K562 (cell line): ENCODE measurements around the gene SLC35G2. TPM values are rescaled to one million over a fixed set of nuclear protein-coding genes. Genes with fewer than 3 reads are reported as not detected.
A peak's percentile ranks its signal among the peaks of the same experiment; 100 is the strongest.

ENCODE experiments used
- ATAC-seq: fragments of 200-7000 bp; cut with Tn5 transposase; 3 replicates; pipeline ENCODE4 v1.9.1; 2020; ENCODE audit warnings: moderate library complexity
- BruUV-seq: library from RNA; stranded (reverse); fragments of 400-500 nt; replicated peaks from 2 replicates; lab custom pipeline; 2021; lab: Mats Ljungman, UMichigan
- CTCF ChIA-PET: fragments of 300-600 bp; formaldehyde crosslinking; extraction: SDS; loops from one replicate; lab custom pipeline; 2021; ENCODE audit warnings: low intra/inter-chr PET ratio; lab: Yijun Ruan, JAX
- POLR2A ChIA-PET: fragments of 300-600, 350-650 bp; sonication (Branson Sonifier 250); formaldehyde crosslinking; extraction: SDS; loops from one replicate; lab custom pipeline; 2021; ENCODE audit warnings: antibody characterized with exemption, inconsistent platforms; lab: Yijun Ruan, JAX
- DNase-seq, 4 experiments: peaks; one replicate each; pipeline versions ENCODE4 v3.0.0 to v3.0.0-alpha.2; 2011 to 2018; ENCODE audit warnings: low spot score in 3 of 4, mixed read lengths in 3 of 4; ENCODE audit errors: extremely low read depth in 1 of 4
- FAIRE-seq: peaks from 2 replicates; lab custom pipeline; 2011; peaks lifted over from hg19 to GRCh38; lab: Jason Lieb, UNC
- H2AFZ ChIP-seq: 2 replicates; pipeline ENCODE4 v1.6.0; 2011; ENCODE audit warnings: low read depth, low read length, control low read depth, inconsistent platforms
- H3K27ac ChIP-seq: fragments of 200-600 bp; 3 replicates; pipeline ENCODE4 v1.8.0; 2011; ENCODE audit warnings: low read depth, mild to moderate bottlenecking, control low read depth, inconsistent platforms, low read length, moderate library complexity, mixed read lengths; ENCODE audit errors: extremely low read depth
- H3K27me3 ChIP-seq, 2 experiments: fragments of 300-600 bp in 1 of 2; 2 replicates in 1 of 2; 3 replicates in 1 of 2; pipeline versions ENCODE4 v1.6.0 to v1.8.0; 2011; ENCODE audit warnings: inconsistent platforms in 2 of 2, low read length in 2 of 2, mild to moderate bottlenecking in 1 of 2, mixed read lengths in 1 of 2, moderate library complexity in 1 of 2; ENCODE audit not compliant: control insufficient read depth in 2 of 2, insufficient read depth in 2 of 2
- H3K36me3 ChIP-seq: fragments of 300-600 bp; 3 replicates; pipeline ENCODE4 v1.8.0; 2011; ENCODE audit warnings: mild to moderate bottlenecking, low read length, inconsistent platforms; ENCODE audit not compliant: control insufficient read depth, insufficient read depth
- H3K4me1 ChIP-seq, 2 experiments: fragments of 200-600 bp in 1 of 2; replicated peaks in 1 of 2; 2 replicates in 1 of 2; 3 replicates in 1 of 2; pipeline versions ENCODE4 v1.5.1 to v1.8.0; 2011; ENCODE audit warnings: inconsistent platforms in 2 of 2, low read length in 2 of 2, mild to moderate bottlenecking in 1 of 2, mixed read lengths in 1 of 2, moderate library complexity in 1 of 2; ENCODE audit not compliant: control insufficient read depth in 2 of 2, insufficient read depth in 2 of 2
- H3K4me2 ChIP-seq: 2 replicates; pipeline ENCODE4 v1.6.1; 2011; ENCODE audit warnings: low read length, control low read depth, inconsistent platforms, mixed read lengths; ENCODE audit not compliant: insufficient read depth
- H3K4me3 ChIP-seq: fragments of 200-600 bp; sonication (generic), shearing (Covaris generic); 2 replicates; pipeline ENCODE4 v1.5.1; 2016; ENCODE audit warnings: control low read depth, inconsistent platforms
- H3K79me2 ChIP-seq: fragments of 200-600 bp; 3 replicates; pipeline ENCODE4 v1.8.0; 2011; ENCODE audit warnings: low read length, inconsistent platforms; ENCODE audit not compliant: control insufficient read depth, insufficient read depth
- H3K9ac ChIP-seq, 2 experiments: 2 replicates each; pipeline versions ENCODE4 v1.6.0 to v1.6.1; 2011; ENCODE audit warnings: low read depth in 2 of 2, low read length in 2 of 2, control low read depth in 1 of 2, inconsistent platforms in 1 of 2, mild to moderate bottlenecking in 1 of 2, mixed read lengths in 1 of 2; ENCODE audit not compliant: insufficient read depth in 1 of 2
- H3K9me1 ChIP-seq: one replicate; pipeline ENCODE4 v1.6.0; 2011; ENCODE audit warnings: inconsistent platforms, mild to moderate bottlenecking, low read length, moderate library complexity; ENCODE audit not compliant: control insufficient read depth, insufficient read depth
- H3K9me3 ChIP-seq: replicated peaks from 2 replicates; pipeline ENCODE4 v1.5.1; 2011; ENCODE audit warnings: low read depth, low read length, inconsistent platforms; ENCODE audit not compliant: control insufficient read depth, insufficient read depth
- H4K20me1 ChIP-seq: replicated peaks from 2 replicates; pipeline ENCODE4 v1.6.1; 2011; ENCODE audit warnings: low read length, inconsistent platforms, mixed read lengths; ENCODE audit not compliant: control insufficient read depth, insufficient read depth
- ARHGAP35 ChIP-seq: fragments of 450-650 bp; IDR thresholded peaks from 2 replicates; pipeline ENCODE4 v1.6.1; 2018; ENCODE audit not compliant: partially characterized antibody
- CTCF ChIP-seq, 3 experiments: IDR thresholded peaks in 2 of 3; conservative IDR thresholded peaks in 1 of 3; 2 replicates each; pipeline ENCODE4 v1.5.1; 2011 to 2012; ENCODE audit warnings: low read length in 3 of 3, mild to moderate bottlenecking in 3 of 3, control low read depth in 2 of 3, improper control_type of control experiment in 1 of 3, inconsistent platforms in 1 of 3, low read depth in 1 of 3, mixed read lengths in 1 of 3, moderate library complexity in 1 of 3; ENCODE audit not compliant: insufficient read depth in 2 of 3
- FOXK2 ChIP-seq, 2 experiments: fragments of 450-650 bp; IDR thresholded peaks in 1 of 2; conservative IDR thresholded peaks in 1 of 2; 2 replicates each; pipeline ENCODE4 v1.6.1; 2016; ENCODE audit warnings: low read depth in 2 of 2, mild to moderate bottlenecking in 1 of 2
- NEUROD1 ChIP-seq: fragments of 150-350 bp; IDR thresholded peaks from 2 replicates; pipeline ENCODE4 v1.6.1; 2014; ENCODE audit warnings: borderline replicate concordance, low read length, low read depth; ENCODE audit not compliant: partially characterized antibody
- NFXL1 ChIP-seq: fragments of 450-650 bp; formaldehyde crosslinking; IDR thresholded peaks from 2 replicates; pipeline ENCODE4 v1.4.0; 2021; ENCODE audit warnings: mild to moderate bottlenecking
- SIN3A ChIP-seq, 2 experiments: fragments of 150-350 bp in 1 of 2; IDR thresholded peaks; 2 replicates each; pipeline ENCODE4 v1.6.1; 2011 to 2016; ENCODE audit warnings: borderline replicate concordance in 2 of 2, low read depth in 2 of 2, low read length in 2 of 2, mild to moderate bottlenecking in 2 of 2, moderate library complexity in 2 of 2; ENCODE audit not compliant: control insufficient read depth in 1 of 2
- TEAD4 ChIP-seq, 2 experiments: sonication (generic) in 1 of 2; formaldehyde crosslinking in 1 of 2; IDR thresholded peaks; 2 replicates each; pipeline versions ENCODE4 v1.6.1 to v1.8.0; 2012 to 2022; ENCODE audit warnings: borderline replicate concordance in 1 of 2, inconsistent platforms in 1 of 2, low read length in 1 of 2, mild to moderate bottlenecking in 1 of 2, missing genetic modification reagents in 1 of 2
- YBX1 ChIP-seq: fragments of 450-650 bp; IDR thresholded peaks from 2 replicates; pipeline ENCODE4 v1.7.1; 2016; ENCODE audit warnings: mild to moderate bottlenecking
- ZC3H4 ChIP-seq: sonication (generic); formaldehyde crosslinking; IDR thresholded peaks from 2 replicates; pipeline ENCODE4 v1.9.0; 2021; ENCODE audit warnings: missing genetic modification reagents, borderline replicate concordance
- ZNF311 ChIP-seq: fragments of 250-450 bp; sonication (Bioruptor Pico); IDR thresholded peaks from 2 replicates; pipeline ENCODE4 v1.4.0; 2020; ENCODE audit warnings: mild to moderate bottlenecking, moderate library complexity
- ZNF354B ChIP-seq: fragments of 250-450 bp; sonication (Bioruptor Pico); IDR thresholded peaks from 2 replicates; pipeline ENCODE4 v1.4.0; 2020
- ZNF76 ChIP-seq: fragments of 250-450 bp; sonication (Bioruptor Pico); IDR thresholded peaks from 2 replicates; pipeline ENCODE4 v1.4.0; 2020; ENCODE audit warnings: mild to moderate bottlenecking, moderate library complexity, borderline replicate concordance
- ZNF780A ChIP-seq: fragments of 250-450 bp; sonication (Bioruptor Pico); IDR thresholded peaks from 2 replicates; pipeline ENCODE4 v1.5.0; 2021; ENCODE audit warnings: mild to moderate bottlenecking
- WGBS: fragments of 100-300 bp; shearing (Covaris generic); methylation state at CpG from one replicate; pipeline ENCODE4 v1.1.6; 2016; ENCODE audit warnings: low coverage, mixed read lengths; ENCODE audit not compliant: insufficient coverage; ENCODE audit errors: missing lambda C conversion rate; 5-methylcytosine and 5-hydroxymethylcytosine counted together
- in situ Hi-C: fragments of 300-500 bp; cut with MboI; formaldehyde crosslinking; loops from 4 replicates; pipeline ENCODE4 v1.15.0; 2018; ENCODE audit warnings: inconsistent platforms, mixed read lengths
- intact Hi-C: fragments of 100-400 bp; cut with micrococcal nuclease; formaldehyde crosslinking; loops from 2 replicates; pipeline ENCODE4 v1.14.2; 2022
- polyA plus RNA-seq, 8 experiments: library from polyadenylated mRNA; depleted of rRNA in 4 of 8; stranded (reverse) in 5 of 8; unstranded in 3 of 8; fragments of >200 nt; fragmentation: Nextera tagmentation in 2 of 8; fragmentation: Illumina TruSeq in 1 of 8; extraction: Ambion mirVana in 2 of 8; extraction: Trizol in 1 of 8; gene quantifications; 2 replicates each; pipeline versions ENCODE4 v1.2.1 to v1.2.3, GENCODE V29; 2011 to 2014; ENCODE audit warnings: inconsistent platforms in 1 of 8, missing spikeins in 1 of 8
- total RNA-seq, 7 experiments: library from RNA; depleted of rRNA in 6 of 7; stranded (reverse); fragments of >200 nt in 6 of 7; fragmentation: Illumina TruSeq in 2 of 7; extraction: Trizol in 2 of 7; gene quantifications; 2 replicates each; pipeline versions ENCODE4 v1.2.1 to v1.2.3, GENCODE V29; 2011 to 2021; ENCODE audit warnings: low replicate concordance in 1 of 7
- TF ChIP-seq, protein P1 (sequence below): sonication (generic); formaldehyde crosslinking; IDR thresholded peaks from 2 replicates; pipeline ENCODE4 v1.8.0; 2022; ENCODE audit warnings: missing genetic modification reagents, mild to moderate bottlenecking, borderline replicate concordance
- TF ChIP-seq, protein P2 (sequence below): sonication (generic); formaldehyde crosslinking; IDR thresholded peaks from 2 replicates; pipeline ENCODE4 v1.9.0; 2022; ENCODE audit warnings: mild to moderate bottlenecking, missing genetic modification reagents

Gene SLC35G2
- total and polyA plus RNA-seq, 9 of the 15 experiments (the other 6 are each of a cell fraction or from before 2014, with no cell fraction given) = 2.6 to 5.9 (median 3.2) TPM

- Histone ChIP-seq H3K9me1 (no peaks in the 10 kb centered on the region), H3K4me3 (no peak overlapping the region), H3K9me3 (no peaks in the 10 kb centered on the region), H3K27me3 (no peaks in the 10 kb centered on the region), H2AFZ (0 out of 2 replicates have a peak overlapping the region, but pooled peaks have one; percentile 45), H3K4me1 (no peaks in the 10 kb centered on the region), H3K27ac (no peak overlapping the region), H3K4me2 (no peak overlapping the region), H3K9ac (no peak overlapping the region), H3K79me2 (no peaks in the 10 kb centered on the region), H3K36me3 (no peaks in the 10 kb centered on the region), H4K20me1 (no peaks in the 10 kb centered on the region)
- in situ Hi-C loops (no loop called here), intact Hi-C loops (no loop called here)
- ATAC-seq (no peak), DNase-seq (no peak), FAIRE-seq (no peak)
- WGBS = 3% methylated on average over 4 of the region's 4 CpGs
- ChIA-PET CTCF (no interaction called here), POLR2A (interaction anchor here (1.0 kb wide), 1 partner anchor 11 kb away, joined by 3 read pairs; no protein-coding TSS in a partner anchor)
- no TSS peak for BruUV-seq
- no peak for TF ChIP-seq NEUROD1
- no peak for TF ChIP-seq CTCF (IDR thresholded peaks at IDR 0.05 in 2 of 3, conservative IDR thresholded peaks at IDR 0.05 in 1 of 3; ENCODE audit: insufficient read depth in 2 of 3, low read depth in 1 of 3, low read length in 3 of 3)
- no peak for TF ChIP-seq SIN3A (IDR thresholded peaks at IDR 0.05; ENCODE audit: borderline replicate concordance in 2 of 2, control insufficient read depth in 1 of 2, low read depth in 2 of 2, low read length in 2 of 2)
- no peak for TF ChIP-seq NFXL1 (CRISPR knock-in tag)
- no peak for TF ChIP-seq TEAD4 (IDR thresholded peaks at IDR 0.05; ENCODE audit: low read length)
- TF ChIP-seq TEAD4 (CRISPR knock-in tag; IDR thresholded peaks at IDR 0.05; ENCODE audit: borderline replicate concordance) = no peak
- TF ChIP-seq YBX1 = no peak
- TF ChIP-seq ZC3H4 (CRISPR knock-in tag) = no peak
- no peak for TF ChIP-seq ZNF354B (CRISPR knock-in tag)
- TF ChIP-seq, protein P1, sequence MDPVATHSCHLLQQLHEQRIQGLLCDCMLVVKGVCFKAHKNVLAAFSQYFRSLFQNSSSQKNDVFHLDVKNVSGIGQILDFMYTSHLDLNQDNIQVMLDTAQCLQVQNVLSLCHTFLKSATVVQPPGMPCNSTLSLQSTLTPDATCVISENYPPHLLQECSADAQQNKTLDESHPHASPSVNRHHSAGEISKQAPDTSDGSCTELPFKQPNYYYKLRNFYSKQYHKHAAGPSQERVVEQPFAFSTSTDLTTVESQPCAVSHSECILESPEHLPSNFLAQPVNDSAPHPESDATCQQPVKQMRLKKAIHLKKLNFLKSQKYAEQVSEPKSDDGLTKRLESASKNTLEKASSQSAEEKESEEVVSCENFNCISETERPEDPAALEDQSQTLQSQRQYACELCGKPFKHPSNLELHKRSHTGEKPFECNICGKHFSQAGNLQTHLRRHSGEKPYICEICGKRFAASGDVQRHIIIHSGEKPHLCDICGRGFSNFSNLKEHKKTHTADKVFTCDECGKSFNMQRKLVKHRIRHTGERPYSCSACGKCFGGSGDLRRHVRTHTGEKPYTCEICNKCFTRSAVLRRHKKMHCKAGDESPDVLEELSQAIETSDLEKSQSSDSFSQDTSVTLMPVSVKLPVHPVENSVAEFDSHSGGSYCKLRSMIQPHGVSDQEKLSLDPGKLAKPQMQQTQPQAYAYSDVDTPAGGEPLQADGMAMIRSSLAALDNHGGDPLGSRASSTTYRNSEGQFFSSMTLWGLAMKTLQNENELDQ = no peak
- no peak for TF ChIP-seq ZNF76 (CRISPR knock-in tag)
- TF ChIP-seq ZNF311 (CRISPR knock-in tag) = no peak
- no peak for TF ChIP-seq FOXK2 (conservative IDR thresholded peaks at IDR 0.05 in 1 of 2, IDR thresholded peaks at IDR 0.05 in 1 of 2; ENCODE audit: low read depth in 2 of 2)
- TF ChIP-seq ARHGAP35 = no peak
- TF ChIP-seq, protein P2, sequence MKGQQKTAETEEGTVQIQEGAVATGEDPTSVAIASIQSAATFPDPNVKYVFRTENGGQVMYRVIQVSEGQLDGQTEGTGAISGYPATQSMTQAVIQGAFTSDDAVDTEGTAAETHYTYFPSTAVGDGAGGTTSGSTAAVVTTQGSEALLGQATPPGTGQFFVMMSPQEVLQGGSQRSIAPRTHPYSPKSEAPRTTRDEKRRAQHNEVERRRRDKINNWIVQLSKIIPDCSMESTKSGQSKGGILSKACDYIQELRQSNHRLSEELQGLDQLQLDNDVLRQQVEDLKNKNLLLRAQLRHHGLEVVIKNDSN (CRISPR knock-in tag) = no peak
- TF ChIP-seq ZNF780A (CRISPR knock-in tag) = no peak
These were observed 40.1 kb upstream of the SLC35G2 start for GRCh38 chr3:136778865-136779264.
